Transverse colon (tissue), 4 donors: ENCODE measurements around the gene STPG3. TPM values are rescaled to one million over a fixed set of nuclear protein-coding genes. Genes with fewer than 3 reads are reported as not detected.
A peak's percentile ranks its signal among the peaks of the same experiment; 100 is the strongest.

Experiments used
- DNase-seq: peaks from one replicate; pipeline ENCODE4 v3.0.0-alpha.2; 2019
- H3K27ac ChIP-seq, 4 donors: fragments of 200-600 bp; sonication (generic); 2 replicates each; pipeline ENCODE4 v1.5.1; 2016 to 2018; ENCODE audit warnings: inconsistent platforms in 4 of 4
- H3K27me3 ChIP-seq: fragments of 200-600 bp; sonication (generic); 2 replicates; pipeline ENCODE4 v1.5.1; 2017; ENCODE audit warnings: inconsistent platforms
- H3K36me3 ChIP-seq, 4 donors: fragments of 200-600 bp; sonication (generic); 2 replicates each; pipeline ENCODE4 v1.5.1; 2017 to 2019; ENCODE audit warnings: inconsistent platforms in 4 of 4
- H3K4me1 ChIP-seq, 4 donors: fragments of 200-600 bp; sonication (generic); 2 replicates each; pipeline ENCODE4 v1.5.1; 2017 to 2020; ENCODE audit warnings: inconsistent platforms in 4 of 4
- H3K4me3 ChIP-seq, 4 donors: fragments of 200-600 bp; sonication (generic); 1 replicate in 1 of 4; 2 replicates in 3 of 4; pipeline versions ENCODE4 v1.5.1 to v1.6.1; 2017 to 2019; ENCODE audit warnings: inconsistent platforms in 4 of 4
- H3K9me3 ChIP-seq, 2 donors: fragments of 200-600 bp; sonication (generic); 2 replicates each; pipeline ENCODE4 v1.5.1; 2017 to 2019; ENCODE audit warnings: inconsistent platforms in 2 of 2
- CTCF ChIP-seq, 5 experiments: fragments of 200-600 bp in 3 of 5; fragments of 450-650 bp in 2 of 5; sonication (generic) in 3 of 5; IDR thresholded peaks; 1 replicate in 2 of 5; 2 replicates in 3 of 5; pipeline ENCODE4 v1.5.1; 2016 to 2017; ENCODE audit warnings: antibody characterized with exemption in 5 of 5, inconsistent platforms in 3 of 5, mild to moderate bottlenecking in 2 of 5, moderate library complexity in 1 of 5
- EP300 ChIP-seq: sonication (generic); formaldehyde crosslinking; IDR thresholded peaks from one replicate; pipeline ENCODE4 v1.6.1; 2017; ENCODE audit warnings: antibody characterized with exemption, low read depth
- POLR2A ChIP-seq: fragments of 450-650 bp; IDR thresholded peaks from one replicate; pipeline ENCODE4 v1.6.1; 2016; ENCODE audit warnings: antibody characterized with exemption, mild to moderate bottlenecking, moderate library complexity
- POLR2AphosphoS5 ChIP-seq, 3 donors: sonication (generic); formaldehyde crosslinking; IDR thresholded peaks; one replicate each; pipeline ENCODE4 v1.6.1; 2016; ENCODE audit warnings: antibody characterized with exemption in 3 of 3
- WGBS, 2 donors: methylation state at CpG; one replicate each; pipeline ENCODE4 v1.1.5; 2018; ENCODE audit warnings: low coverage in 1 of 2; 5-methylcytosine and 5-hydroxymethylcytosine counted together
- in situ Hi-C, 4 donors: fragments of 200-750 bp; cut with MboI; loops; one replicate each; pipeline versions ENCODE4 v1.15.0 to v1.15.1; 2017; ENCODE audit warnings: low sequenced_read_pairs in 3 of 4, low pct_ligation_motif_present in 1 of 4, low pct_unique_long_range_greater_than_20kb in 1 of 4
- intact Hi-C: fragments of 100-400 bp; cut with DNase I; formaldehyde crosslinking; loops from one replicate; pipeline ENCODE4 v1.15.1; 2023; ENCODE audit warnings: low total_unique reads
- total RNA-seq, 4 donors: library from RNA; depleted of rRNA; stranded (reverse); fragments of >200 nt; gene quantifications; one replicate each; pipeline ENCODE4 v1.1.0, GENCODE V29; 2016

STPG3 gene
- total RNA-seq, 4 donors from 2014 or later = not detected

GRCh38 chr9:137219757-137220316, 31.2 kb upstream of the STPG3 start:
- H3K4me1 ChIP-seq = peaks cover 13 to 47% (median 43%) of the 10 kb centered on the region in 4 donors
- intact Hi-C loops = no loop called here
- no peak overlapping the region for H3K4me3 ChIP-seq
- no peak for DNase-seq
- no peaks in the 10 kb centered on the region for H3K27me3 ChIP-seq
- WGBS, 2 donors = 90% methylated on average over 10 of the region's 10 CpGs; no CpG with 5 or more reads in 1 of the 2 donors
- in situ Hi-C loops = loop anchor here in 2 of 4 donors (10.0 to 25.0 kb wide), 2 partner anchors 95 to 108 kb away; partner anchors contain the start of gene DPP7 (in 1 of the 2)
- H3K9me3 ChIP-seq = no peaks in the 10 kb centered on the region
- no peaks in the 10 kb centered on the region for H3K36me3 ChIP-seq
- H3K27ac ChIP-seq = no peak overlapping the region
- TF ChIP-seq POLR2AphosphoS5 (IDR thresholded peaks at IDR 0.05) (no peak), CTCF (IDR thresholded peaks at IDR 0.05) (no peak), EP300 (no peak), POLR2A (no peak)

GRCh38 chr9:137220317-137221094, 30.6 kb upstream of the STPG3 start:
- Histone ChIP-seq H3K27ac (no peak overlapping the region), H3K27me3 (no peaks in the 10 kb centered on the region), H3K36me3 (no peaks in the 10 kb centered on the region), H3K4me1 (peaks cover 13 to 47% (median 43%) of the 10 kb centered on the region in 4 donors), H3K9me3 (no peaks in the 10 kb centered on the region), H3K4me3 (no peak overlapping the region)
- WGBS, 2 donors = 93 to 94% methylated on average over 6 to 43 of the region's 52 CpGs
- no peak for DNase-seq
- in situ Hi-C loops (loop anchor here in 2 of 4 donors (10.0 to 25.0 kb wide), 2 partner anchors 96 to 108 kb away; partner anchors contain the start of gene DPP7 (in 1 of the 2)), intact Hi-C loops (no loop called here)
- TF ChIP-seq POLR2AphosphoS5 (IDR thresholded peaks at IDR 0.05) = no peak
- no peak for TF ChIP-seq POLR2A
- no peak for TF ChIP-seq EP300
- no peak for TF ChIP-seq CTCF (IDR thresholded peaks at IDR 0.05)

- in situ Hi-C loops (loop anchor here in 2 of 4 donors (10.0 to 25.0 kb wide), 2 partner anchors 96 to 109 kb away; partner anchors contain the start of gene DPP7 (in 1 of the 2)), intact Hi-C loops (no loop called here)
- peaks cover 13 to 47% (median 43%) of the 10 kb centered on the region in 4 donors for H3K4me1 ChIP-seq
- H3K9me3 ChIP-seq = no peaks in the 10 kb centered on the region
- no peak overlapping the region for H3K27ac ChIP-seq
- DNase-seq = no peak
- H3K4me3 ChIP-seq = peak overlapping the region in 1 of 4 donors; percentile 48
- TF ChIP-seq EP300 (no peak), CTCF (IDR thresholded peaks at IDR 0.05) (no peak), POLR2AphosphoS5 (IDR thresholded peaks at IDR 0.05) (no peak)
- no peaks in the 10 kb centered on the region for H3K36me3 ChIP-seq
- no peaks in the 10 kb centered on the region for H3K27me3 ChIP-seq
- WGBS, 2 donors = 43% methylated on average over 1 of the region's 14 CpGs; no CpG with 5 or more reads in 1 of the 2 donors
Measured at GRCh38 chr9:137221095-137221505, 30.0 kb upstream of the STPG3 start.

GRCh38 chr9:137221506-137222111, 29.5 kb upstream of the STPG3 start:
- DNase-seq = no peak
- no peaks in the 10 kb centered on the region for H3K36me3 ChIP-seq
- in situ Hi-C loops = loop anchor here in 2 of 4 donors (10.0 to 25.0 kb wide), 2 partner anchors 97 to 109 kb away; partner anchors contain the start of gene DPP7 (in 1 of the 2)
- peaks cover 13 to 50% (median 43%) of the 10 kb centered on the region in 4 donors for H3K4me1 ChIP-seq
- no peaks in the 10 kb centered on the region for H3K9me3 ChIP-seq
- TF ChIP-seq EP300 = no peak
- TF ChIP-seq POLR2A = no peak
- WGBS, 2 donors = 18% methylated on average over 7 of the region's 61 CpGs; no CpG with 5 or more reads in 1 of the 2 donors
- H3K27me3 ChIP-seq = no peaks in the 10 kb centered on the region
- peak overlapping the region; percentile 26 to 64 (median 40) for H3K4me3 ChIP-seq
- H3K27ac ChIP-seq = peak overlapping the region in 3 of 4 donors; percentile 14 to 27 (median 20)
- intact Hi-C loops = no loop called here
